ENCODE measurements around the gene ST6GALNAC2.
"Not testable (repeated sequence)": the region's sequence is repeated elsewhere in the genome, so short reads cannot be mapped to it uniquely, and the experiment has no call there.

The ST6GALNAC2 gene

DNA sequence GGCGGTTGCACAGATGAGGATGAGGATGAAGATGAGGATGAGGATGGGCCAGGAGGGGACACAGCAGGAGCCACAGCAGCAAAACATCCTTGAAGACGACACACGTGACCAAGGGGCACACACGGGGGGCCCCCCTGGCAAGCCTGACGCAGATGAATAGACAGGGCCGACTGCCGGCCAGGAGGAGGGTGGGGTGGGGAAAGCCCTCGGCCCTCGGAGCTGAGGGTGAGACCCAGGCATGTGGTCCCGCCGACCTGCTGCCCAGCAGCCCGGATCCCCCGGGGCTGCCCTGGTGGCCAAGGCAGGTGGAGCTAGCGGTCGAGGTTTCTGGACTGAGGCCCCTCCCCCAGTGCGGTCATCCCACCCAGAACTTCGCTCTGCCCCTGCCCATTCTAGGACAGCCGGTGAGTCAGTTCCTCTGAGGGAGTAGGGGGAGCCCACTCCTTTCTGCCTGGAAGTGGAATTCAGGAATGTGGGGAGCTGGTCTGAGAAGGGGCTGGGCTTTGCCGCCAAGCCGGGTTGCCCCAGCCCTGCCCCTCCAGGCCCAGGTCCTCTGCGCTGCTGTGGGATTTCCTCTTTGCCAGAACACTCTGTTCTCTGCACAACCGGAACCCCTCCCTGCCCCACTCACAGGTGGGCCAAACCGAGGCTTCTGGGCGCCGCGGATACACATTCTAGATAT lies 58.1 kb downstream of the ST6GALNAC2 start:
- peak; percentile 19 for DNase-seq (ENCODE audit: low read depth)

DNA sequence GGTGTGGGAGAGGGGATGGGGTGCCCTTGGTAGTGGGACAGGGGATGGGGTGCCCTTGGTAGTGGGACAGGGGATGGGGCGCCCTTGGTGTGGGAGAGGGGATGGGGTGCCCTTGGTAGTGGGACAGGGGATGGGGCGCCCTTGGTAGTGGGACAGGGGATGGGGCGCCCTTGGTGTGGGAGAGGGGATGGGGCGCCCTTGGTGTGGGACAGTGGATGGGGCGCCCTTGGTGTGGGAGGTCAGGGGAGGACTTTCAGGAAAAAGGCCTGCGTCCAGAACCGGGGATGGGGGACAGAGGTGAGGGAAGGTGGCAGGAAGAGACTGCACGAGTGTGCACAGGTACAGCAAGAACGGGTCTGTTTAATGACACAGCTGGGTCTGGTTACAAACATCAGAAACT lies 58.6 kb downstream of the ST6GALNAC2 start:
- DNase-seq (ENCODE audit: low read depth) = not testable (repeated sequence)

DNA sequence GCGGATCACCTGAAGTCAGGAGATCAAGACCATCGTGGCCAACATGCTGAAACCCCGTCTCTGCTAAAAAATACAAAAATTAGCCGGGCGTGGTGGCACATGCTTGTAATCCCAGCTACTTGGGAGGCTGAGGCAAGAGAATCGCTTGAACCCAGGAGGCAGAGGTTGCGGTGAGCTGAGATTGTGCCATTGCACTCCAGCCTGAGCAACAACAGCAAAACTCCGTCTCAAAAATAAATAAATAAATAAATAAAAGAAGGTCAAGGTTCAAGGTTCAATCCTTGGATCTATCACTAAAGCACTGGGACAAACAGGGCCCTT lies 60.2 kb downstream of the ST6GALNAC2 start:
- DNase-seq (ENCODE audit: low read depth) = not testable (repeated sequence)

DNA sequence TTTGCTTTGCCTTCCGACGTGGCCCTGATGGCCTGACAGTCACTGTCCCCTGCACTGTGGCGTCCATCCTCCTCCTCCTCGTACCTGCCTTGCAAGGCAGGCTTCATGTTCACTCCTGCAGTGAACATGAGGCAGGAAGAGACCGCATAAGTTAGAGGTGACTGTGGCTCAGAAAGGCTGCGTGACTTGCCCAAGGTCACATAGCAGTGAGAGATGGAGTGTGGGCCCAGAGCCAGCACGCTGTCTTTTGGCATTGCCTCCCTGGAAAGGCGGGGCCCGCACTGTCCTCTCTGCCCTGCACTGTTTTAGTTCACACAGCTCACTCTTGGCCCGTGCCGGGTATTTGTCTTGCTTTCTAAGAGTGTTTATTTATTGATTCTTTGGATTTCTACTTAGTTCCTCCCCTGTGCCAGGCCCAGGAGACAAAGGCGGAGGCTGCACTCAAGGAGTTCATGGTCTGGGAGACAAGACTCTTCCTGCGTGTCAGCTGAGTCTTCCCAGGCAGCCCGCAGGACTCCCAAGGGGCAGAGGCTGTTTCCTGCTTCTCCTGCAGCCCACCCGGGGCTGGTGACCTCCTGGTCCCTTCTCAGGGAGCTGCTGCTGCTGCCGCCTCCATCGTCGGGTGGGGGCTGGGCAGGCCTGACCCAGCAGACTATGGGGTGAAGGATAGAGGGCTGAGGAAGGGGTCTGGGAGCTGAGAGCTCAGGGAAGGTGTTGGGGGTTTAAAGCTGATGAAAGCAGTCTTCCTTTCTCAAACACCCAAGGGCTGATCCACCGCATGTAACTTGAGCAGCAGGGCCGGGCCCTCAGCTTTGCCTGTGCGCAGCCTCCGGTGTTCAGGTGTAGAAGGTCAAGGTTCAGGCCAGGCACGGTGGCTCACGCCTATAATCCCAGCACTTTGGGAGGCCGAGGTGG lies 60.8 kb downstream of the ST6GALNAC2 start:
- no peak for DNase-seq (ENCODE audit: low read depth)

DNA sequence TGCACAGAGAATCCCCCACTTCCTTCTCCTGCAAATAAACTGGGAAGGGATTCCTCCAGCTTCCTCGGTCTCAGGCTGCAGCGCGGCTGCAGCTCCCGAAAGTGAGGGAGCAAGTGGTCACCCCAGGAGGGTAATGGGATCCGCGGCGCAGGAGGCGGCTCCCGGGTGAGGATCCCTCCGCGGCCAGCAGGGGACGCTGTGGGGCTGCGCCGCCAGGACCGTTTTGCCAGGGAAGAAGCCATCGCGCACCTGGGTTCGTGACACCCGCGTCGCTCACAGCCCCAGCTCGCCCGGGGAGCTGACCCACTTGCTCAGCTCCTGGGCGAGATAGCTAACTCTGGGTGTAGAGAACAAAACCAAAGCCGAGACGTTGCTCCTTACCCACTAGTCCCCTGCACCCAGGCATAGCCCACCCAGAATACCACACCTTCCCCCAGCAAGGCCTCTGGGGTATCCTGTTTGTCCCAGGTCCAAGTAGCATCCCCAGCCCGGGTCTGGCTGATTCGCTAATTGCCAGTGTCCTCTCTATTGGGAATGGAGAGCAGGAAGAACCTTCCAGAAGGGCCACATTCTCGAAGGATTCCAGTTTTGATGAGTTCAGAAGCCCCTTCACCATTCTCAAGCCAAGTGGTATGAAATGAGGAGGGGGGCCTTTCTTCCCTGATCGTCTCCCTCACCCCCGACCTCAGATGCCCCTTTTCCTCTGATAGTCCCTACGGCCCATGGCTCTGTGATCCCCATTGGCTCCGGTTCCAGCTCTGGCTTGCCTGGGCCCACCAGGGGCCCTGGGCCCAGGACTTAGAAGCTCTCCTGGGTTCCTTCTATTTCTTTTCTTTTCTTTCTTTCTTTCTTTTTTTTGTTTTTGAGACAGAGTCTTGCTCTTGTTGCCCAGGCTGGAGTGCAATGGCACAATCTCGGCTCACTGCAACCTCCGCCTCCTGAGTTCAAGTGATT lies 62.3 kb downstream of the ST6GALNAC2 start:
- peak; percentile 70 for DNase-seq (ENCODE audit: low read depth)

DNA sequence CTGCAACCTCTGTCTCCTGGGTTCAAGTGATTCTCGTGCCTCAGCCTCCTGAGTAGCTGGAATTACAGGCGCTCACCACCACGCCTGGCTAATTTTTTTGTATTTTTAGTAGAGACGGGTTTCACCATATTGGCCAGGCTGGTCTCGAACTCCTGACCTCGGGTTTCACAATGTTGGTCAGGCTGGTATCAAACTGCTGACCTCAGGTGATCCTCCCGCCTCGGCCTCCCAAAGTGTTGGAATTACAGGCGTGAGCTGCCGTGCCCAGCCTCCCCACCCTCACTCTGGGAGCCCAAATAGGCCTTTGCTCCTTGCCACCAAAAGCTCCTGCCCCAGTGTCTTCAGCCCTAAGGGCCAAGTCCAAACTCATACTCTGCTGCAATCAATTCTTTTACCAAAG lies 64.0 kb downstream of the ST6GALNAC2 start:
- not testable (repeated sequence) for DNase-seq (ENCODE audit: low read depth)

DNA sequence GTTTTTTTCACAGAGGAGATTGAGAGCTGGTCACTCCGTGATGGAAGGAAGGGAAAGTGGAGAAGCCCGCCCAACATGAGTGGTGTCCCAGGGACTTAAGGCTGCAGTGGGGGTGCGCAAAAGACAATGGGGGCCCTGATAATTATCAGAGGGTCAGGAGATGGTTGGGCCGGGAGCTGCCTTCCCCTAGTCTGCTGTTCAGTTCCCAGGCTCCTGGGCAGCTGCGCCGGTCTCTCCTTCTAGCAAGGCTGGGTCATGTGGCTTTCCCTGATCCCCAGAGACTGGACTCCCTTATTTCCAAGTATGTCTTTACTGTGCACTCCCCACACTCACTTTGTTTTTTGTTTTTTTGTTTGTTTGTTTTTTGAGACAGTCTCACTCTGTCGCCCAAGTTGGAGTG lies 64.4 kb downstream of the ST6GALNAC2 start:
- no peak for DNase-seq (ENCODE audit: low read depth)

DNA sequence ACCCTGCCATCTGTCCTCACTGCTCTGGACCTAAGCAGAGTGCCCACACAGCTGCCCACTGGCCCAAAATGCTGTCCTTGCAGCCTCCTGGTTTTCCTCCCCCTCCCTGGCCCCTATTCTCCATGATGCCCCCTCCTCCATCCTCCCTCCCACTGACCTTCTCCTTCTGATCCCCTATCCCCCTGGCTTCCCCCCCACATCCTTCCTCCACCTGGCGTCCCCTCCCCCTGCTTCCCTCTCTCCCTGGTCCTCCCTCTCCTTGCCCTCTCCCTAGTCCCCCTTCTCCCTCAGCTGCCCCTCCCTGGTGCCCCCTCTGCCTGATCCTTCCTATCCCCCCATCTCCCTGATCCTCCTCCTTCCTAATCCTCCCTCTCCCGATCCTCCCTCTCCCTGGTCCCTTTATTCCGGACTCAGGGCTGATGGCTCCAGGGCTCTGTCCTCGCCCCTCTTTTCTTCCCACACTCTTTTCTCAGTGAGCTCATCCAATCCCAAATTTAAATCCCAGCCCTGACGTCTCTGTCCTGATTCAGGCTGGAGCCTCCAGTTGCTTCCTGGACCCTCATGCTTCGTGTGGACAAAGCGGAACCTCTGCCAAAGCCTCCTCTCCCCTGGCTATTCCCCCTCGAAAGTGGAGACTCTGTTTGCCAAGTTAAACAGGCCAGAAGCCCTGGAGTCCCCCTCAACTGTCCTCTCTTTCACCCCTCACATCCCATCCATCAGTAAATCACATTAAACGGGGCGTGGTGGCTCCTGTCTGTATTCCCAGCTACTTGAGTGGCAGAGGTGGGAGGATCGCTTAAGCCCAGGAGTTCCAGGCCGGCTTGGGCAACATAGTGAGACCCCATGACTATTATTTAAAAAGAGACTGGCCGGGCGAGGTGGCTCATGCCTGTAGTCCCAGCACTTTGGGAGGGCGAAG lies 66.4 kb downstream of the ST6GALNAC2 start:
- no peak for DNase-seq (ENCODE audit: low read depth)

DNA sequence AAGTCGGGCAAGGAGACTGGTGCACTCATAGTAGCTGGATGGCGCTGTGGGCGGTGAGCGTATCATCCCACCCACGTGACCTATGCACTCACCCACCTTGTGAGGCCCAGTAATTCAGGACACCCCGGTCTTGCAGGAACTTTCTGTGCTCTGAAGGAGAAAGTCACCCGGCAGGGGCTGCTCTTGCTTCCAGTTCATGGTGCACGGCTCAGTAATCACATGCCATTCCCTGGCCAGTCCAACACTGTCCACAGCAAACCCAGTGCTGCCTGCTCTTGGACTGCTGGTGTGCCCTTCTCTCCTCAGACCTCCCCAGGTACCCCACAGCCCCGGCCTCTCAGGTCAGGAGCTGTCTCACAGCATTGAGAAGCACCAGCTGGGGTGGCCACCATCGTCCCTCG lies 68.0 kb downstream of the ST6GALNAC2 start:
- no peak for DNase-seq (ENCODE audit: low read depth)

All from activated gamma-delta T cell treated with anti-CD3 and anti-CD28 coated beads, Interleukin-2, amount 50 U/mL, for 16 hours (primary cell).